ENCODE data around the gene PATJ.

The PATJ gene

DNA sequence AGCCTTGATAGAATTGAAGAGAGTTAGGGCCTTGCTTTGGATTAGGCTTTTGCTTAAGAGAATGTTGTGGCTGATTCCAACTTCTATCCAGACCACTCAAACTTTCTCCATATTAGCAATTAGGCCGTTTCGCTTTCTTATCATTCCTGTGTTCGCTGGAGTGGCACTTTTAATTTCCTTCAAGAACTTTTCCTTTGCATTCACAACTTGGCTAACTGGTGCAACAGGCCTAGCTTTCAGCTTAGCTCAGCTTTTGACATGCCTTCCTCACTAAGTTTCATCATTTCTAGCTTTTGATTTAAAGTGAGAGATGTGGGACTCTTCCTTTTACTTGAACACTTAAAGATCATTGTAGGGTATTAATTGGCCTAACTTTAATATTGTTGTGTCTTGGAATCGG, 268.7 kb downstream of the PATJ start:
- no peak for DNase-seq

DNA sequence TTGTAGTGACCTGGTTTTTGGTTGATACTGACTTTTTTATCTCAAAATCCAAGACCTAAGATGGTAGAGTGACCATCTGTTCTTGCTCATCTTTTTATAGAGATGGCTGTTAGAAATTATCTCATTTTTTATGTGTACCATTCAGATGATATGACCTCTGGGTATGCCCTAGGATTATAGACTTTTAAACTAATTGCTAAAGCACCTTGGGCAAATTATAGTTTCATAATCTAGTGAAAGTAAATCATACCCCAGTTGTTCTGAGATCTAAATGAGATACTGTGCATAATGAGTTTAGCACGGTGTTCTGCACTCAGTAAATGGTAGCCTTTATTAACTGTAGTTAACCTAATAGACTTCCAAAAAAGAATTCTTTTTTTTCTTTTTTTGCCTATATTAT, 269.8 kb downstream of the PATJ start:
- DNase-seq: no peak

DNA sequence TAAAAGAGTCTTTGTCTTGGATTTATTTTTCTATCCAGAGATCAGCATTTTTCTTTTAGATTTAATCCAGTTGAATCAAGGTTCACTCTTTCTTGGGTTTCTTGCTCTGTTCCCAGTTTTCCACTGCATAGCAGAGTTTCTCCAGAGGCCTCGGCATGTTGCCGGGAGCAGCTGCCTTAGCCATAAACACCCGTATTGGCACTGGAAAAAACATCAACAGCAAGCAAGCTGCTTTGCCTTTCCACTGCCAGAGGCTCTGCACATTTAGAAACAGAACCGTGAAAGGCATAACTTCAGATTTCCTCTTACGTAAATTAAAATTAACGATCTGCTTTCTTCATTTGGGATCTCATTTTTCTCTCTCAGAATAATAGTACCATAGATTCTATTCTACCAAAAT, 270.6 kb downstream of the PATJ start:
- no peak for DNase-seq

DNA sequence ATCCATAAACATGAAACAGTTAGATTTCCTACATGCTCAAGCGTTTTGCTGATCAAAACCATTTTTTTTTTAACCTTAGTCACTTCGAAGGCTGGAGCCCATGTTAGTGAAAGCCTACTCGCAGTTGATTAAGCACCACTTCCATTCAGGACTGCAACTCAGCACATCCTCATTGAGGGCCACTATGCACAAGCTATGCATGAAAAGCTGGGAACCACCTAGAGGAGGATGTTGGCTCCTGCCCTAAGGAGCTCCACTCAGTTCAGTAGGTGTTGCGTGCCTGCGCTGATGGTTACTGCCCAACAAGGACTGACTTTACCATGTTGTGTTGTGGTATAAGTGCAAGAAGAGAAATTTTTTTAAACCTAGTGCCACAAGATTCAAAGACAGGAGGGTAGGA, 271.0 kb downstream of the PATJ start:
- DNase-seq: no peak

DNA sequence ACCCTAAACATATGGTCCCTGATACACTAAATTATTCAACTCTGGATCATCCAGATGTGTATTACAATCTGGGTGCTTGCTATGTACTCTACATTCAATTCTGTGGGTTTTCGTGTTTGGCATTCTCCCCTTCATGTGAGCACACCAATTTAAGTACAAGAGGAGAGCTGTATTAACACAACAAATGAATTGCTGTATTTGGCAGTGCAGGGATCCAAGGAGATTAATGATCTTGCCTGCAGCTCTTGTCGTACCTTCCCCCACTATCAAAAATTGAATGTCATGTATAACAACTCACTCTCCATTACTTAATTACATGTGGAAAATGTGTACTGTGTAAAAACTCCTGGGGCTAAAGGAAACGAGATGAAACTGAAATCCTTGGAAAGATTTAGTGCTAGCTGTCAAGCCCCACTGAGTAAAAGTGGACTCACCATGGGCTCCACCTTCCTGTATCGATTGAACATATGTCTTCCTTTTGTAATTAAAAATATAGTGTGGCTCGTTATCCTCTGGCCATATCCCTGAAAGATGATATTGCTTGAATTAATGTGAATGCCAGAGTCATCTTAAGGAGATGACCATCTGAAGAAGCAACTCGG, 280.2 kb downstream of the PATJ start:
- no peak for DNase-seq

DNA sequence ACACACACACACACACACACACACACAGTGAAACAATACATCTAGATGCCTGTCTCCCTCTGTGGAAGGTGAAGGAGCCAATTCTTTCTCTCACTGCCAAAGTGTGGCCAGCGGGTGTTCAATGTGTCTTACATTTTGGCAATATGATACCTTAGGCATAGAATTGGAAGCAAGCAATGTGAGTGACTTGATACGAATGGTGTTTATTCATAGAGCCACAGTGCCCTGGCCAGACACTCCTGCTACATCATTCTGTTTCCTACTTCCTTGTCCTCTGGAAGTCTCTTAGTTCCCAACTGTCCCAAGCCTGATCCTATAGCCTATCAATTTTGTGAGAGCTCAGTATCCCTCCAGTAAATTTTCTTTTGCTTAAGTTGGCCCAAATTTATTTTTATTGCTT, 282.4 kb downstream of the PATJ start:
- no peak for DNase-seq

DNA sequence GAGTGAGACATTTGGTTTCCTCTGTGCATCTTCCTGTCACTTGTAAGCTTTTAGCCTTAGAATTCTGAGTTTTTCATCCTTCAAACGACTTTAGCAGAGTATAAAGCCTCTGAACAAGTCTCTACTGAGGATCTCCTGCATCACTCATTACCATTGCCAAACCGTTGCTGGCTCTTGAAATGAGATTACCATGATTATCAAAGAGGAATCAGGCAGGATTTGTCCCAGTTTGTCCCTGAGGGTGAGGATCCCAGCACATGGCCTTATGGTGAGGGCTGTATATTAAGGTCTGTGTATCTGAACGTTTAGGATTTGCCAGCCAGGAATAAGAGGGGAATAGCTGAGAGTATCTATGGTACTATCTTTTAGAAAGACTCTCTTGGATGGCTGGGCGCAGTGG, 282.9 kb downstream of the PATJ start:
- DNase-seq: no peak

DNA sequence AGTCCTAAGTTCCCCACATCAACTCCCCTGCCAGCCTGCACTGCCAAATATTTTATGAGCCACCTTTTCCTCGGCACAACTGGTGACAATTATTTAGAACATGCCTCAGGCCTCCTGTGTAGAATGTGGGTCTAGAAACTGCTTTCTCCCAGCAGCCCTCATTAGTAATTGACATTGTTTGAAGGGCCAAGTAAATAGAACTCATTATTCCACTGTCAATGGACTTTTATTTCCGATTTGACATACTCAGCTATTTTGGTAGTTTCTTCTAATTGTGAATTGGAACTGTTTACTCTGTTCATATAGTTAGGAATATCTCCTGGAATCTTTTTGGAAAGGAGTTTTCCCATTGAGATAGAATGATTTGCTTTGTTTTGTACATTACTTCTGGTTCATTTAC, 283.6 kb downstream of the PATJ start:
- no peak for DNase-seq

DNA sequence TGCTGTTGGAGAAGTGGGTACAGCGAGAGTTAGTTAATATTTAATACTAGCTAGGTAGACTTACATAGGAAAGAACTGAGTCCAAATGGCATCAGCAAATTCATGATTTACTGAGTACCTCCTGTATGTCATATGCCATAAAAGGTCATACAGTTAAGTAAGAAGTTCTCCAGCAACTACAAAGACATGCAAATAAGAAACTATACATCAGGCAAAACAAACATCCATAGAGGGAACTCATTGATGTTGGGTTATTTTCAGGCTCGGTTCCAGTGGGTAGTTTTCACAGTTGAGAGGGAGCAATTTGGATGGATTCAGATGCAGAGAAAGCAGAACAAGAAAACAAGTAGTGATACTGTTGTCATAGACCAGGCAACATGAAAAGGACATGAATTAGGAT, 287.4 kb downstream of the PATJ start:
- DNase-seq: no peak

DNA sequence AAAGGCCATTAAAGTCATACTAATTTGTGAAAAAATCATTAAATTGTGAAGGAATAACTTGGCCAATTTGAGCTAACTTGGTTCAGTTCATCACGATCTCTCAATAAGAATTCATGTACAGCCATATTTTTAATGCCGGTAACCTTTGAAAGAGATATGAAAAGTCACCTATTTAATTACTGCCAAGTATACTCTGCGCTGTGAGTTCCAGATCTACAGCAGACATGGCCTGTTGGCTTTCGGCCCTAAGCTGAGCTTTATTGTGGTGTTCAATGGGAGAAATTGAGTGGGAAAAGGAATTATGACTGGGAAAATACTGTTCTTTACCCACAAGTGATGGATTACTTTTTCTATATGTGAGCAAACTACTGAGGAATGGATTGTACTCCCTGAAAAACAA, 292.5 kb downstream of the PATJ start:
- DNase-seq: no peak

DNA sequence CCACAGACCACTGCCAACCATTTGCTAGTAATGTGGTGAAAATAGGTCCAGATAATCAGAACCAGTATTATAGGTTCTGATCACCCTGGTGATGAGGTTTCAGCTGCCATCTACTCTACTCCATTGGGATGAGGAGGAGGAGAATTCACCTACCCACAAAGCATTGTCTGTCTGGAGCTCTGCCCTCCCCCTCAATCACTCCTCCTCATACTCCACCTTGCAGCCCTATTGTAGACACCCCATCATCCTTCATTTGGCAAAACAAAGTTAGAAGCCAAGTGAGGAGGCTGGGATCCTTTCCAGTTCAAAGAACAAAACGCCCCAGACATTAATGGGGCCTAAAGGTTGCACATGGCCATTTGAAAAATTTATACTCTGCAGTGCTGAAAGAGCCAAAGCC, 295.0 kb downstream of the PATJ start:
- DNase-seq: no peak

DNA sequence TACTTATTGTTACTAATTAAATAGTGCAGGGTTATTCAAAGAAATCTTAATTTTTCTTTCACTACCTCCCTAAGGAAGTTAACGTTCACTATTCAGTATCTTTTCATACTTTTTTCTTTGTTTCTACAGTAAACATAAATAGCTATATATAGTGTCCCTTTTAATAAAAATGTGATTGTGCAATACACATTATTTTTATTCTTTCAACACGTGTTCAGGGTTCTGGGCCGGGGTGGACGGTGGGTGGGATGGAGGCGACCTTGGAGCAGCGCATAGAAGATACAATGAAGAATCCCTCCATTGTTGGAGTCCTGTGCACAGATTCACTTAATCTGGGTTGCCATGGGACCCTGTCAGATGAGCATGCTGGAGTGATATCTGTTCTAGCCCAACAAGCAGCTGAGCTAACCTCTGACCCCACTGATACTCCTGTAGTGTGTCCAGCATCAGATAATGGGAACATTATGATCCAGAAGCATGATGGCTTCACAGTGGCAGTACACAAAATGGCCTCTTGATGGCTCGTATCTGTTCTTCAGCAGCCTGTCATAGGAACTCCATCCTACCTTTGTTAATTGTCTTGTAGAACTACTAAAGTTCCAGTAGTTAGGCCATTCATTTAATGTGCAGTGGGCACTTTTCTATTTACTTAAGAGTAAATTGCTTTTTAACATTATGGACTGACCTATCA, 296.5 kb downstream of the PATJ start:
- no peak for DNase-seq

DNA sequence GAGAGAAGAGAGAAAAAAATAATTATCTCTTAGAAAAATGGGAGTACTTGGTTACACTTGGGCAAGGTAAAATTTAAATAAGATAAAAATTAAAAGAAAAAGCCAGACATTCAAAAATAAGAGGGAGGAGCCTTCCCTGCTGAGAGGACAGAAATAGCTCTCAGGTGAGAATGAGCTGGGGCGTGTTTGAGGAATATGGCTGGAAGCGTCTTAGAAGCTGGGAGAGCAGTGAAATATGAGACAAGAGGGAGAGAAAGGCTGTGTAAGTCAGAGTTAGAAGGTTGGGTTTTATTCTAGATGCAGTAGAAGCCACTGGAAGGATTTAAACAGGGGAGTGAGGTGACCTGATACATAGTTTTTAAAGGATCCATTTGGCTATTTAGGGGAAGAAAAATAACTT, 298.2 kb downstream of the PATJ start:
- no peak for DNase-seq

DNA sequence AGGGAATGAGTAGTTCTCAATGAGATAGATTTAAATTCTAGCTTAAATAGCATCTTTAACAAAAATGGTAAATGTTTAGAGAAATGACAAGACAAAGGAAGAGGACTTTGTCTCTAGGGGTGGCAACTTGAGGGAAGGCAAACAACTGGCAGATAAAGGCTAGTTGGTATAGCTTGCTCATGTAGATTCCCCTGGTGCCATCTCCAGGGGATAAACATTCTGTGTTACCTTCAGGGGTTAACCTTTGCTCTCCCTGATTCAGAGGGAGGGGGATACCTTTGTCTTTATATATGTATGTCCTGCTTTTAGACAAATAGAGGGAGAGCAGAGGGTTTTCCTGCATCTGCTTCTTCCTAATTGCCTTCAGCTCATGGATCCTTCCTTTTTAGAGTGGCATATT, 298.7 kb downstream of the PATJ start:
- DNase-seq: no peak

DNA sequence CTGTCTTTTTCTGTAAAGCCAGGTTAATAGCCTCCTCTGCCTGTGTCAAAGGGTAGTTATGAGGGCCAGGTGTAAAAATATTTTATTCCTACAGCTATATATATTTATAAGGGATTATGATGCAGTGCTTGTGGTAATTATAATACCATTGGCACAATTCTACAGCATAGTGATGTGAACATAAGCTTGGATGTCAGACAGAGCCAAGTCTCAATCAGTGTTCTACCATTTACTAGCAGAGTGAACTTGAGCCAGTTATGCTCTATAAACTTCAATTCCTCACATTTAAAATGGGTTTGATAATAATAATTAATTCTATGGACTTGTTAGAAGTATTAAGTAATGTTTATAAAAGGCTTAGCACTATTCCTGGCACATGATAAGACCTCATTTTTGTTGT, 300.9 kb downstream of the PATJ start:
- no peak for DNase-seq

DNA sequence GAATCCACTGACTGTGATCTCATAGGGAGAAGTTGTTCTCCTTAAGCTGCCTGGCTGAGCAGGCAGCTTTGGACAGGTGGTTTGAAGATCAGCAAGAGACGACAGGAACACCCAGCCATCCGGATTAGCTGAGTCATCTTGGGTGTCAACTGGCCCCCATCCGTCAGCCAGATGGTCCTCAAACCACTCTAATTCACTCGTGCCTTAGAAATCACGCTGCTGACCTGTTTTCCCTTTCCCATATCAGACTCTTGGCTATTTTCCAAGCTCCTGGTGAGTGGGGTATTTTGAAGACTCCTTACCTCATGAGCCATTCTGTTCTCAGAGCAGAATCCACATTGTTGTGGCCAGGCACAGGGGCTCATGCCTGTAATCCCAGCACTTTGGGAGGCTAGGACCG, 303.3 kb downstream of the PATJ start:
- DNase-seq: no peak

DNA sequence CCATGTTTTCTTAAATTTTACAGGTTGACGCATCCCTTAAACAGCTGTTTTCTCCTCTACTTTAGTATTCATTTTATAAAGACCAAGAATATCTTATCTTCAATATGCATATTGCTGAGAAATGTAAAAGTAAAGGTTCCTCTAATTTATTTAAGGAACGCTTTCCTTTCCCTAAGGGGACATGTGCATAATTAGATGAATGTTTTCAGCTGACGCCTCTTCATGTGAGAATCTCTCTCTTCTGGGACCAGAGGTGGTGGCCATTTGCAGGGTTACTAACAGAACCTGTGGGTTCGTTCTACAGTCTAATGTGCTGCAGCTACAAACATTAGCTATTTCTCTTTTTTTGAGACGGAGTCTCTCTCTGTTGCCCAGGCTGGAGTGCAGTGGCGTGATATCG, 304.6 kb downstream of the PATJ start:
- no peak for DNase-seq

DNA sequence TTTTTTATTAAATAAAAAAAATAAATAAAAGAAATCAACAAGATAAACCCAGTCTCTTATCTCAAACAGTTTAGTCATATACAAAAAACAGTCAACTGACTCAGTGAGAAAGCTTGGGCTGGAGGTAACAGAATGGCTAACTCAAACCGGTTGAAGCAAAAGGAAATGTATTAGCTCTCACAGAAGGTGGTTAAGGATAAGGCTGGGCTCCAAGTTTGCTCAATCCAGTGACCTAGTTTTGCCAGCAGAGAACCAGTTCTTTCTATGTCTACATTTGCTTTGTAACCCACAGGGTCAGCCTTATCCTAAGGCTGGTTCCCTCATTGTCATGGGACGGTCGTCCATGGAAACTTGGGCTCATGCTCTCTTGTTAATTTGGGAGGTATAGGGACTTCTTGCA, 307.9 kb downstream of the PATJ start:
- DNase-seq: no peak

DNA sequence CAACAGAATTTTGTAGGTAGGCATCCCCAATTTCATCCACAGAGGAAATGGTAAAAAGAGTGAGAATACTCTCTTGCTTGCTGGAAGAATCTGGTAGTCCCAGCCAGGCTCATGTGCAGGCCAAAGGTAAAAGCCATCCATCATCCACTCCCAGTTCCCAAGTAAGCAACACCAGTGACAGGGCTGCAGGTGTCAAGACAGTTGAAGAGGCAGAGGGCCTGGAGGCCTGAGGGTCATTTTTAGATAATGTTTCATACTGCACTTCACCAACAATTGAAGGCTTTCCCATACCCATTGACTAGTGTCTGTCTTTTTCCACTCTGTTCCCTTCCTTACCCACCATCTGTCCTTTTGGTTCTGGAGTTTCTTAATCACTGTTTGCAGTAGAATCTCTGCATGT, 310.7 kb downstream of the PATJ start:
- DNase-seq: no peak

DNA sequence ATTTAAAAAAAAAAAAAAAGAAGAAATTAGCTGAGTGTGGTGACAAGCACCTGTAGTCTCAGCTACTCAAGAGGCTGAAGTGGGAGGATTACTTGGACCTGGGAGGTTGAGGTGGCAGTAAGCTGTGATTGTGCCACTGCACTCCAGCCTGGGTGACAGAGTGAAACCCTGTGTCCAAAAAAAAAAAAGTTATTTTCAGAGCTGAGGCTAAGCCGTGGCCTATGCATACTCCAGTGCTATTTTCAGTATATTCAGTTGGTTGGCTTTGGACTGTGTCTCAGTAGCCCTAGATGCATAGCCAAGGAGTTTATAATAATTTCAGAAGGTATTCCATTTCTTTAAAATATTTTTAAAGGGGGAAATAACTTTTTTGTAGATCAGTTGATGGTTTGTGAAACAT, 311.9 kb downstream of the PATJ start:
- no peak for DNase-seq

DNA sequence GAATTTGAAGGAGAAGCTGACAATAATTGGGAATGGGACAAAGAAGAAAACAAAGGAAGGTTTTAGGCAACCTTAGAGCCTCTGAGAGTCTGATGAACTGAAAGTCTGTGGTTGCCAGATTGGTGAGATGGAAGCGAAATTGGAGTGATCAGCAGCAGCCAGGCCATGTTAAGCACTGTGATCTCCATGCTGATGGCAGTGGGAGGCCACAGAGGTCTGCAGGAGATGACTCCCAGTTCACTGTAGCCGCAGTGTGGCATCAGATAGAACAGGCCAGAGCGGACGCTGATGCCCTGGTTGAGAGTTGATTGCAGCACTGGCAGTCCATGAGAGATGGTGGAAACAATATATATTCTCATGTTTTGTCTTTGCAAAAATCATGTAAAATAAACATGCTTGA, 314.9 kb downstream of the PATJ start:
- DNase-seq: no peak

DNA sequence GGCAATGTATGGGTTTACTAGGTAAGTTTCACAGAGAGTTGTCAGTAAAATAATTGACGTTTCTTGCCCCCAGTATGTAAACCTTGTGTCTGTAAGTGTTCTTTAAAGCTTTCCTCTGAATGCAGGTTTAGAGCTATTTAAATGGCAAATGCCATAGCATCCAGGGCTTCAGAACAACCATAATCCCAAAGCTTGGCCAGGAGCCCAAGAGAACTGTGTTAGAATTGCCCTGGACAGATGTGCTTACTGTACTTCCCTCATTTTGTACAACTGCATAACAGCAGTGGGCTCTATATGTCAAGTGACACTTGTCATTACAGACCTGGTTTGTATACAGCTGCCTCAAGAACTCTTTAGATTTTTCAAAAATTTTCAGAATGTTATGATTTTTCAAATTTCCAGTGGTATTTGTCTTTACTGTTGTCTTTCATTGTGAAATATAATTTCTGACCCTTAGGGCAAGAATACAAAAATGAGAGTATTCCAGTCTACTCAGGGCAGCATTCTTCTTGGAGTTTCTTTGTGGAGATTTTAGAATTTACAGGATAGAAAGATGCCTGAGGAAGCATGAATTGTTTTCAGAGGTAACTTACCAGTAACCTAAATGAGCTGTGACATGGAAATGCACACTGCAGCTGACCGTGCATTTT, 315.5 kb downstream of the PATJ start:
- DNase-seq: no peak

DNA sequence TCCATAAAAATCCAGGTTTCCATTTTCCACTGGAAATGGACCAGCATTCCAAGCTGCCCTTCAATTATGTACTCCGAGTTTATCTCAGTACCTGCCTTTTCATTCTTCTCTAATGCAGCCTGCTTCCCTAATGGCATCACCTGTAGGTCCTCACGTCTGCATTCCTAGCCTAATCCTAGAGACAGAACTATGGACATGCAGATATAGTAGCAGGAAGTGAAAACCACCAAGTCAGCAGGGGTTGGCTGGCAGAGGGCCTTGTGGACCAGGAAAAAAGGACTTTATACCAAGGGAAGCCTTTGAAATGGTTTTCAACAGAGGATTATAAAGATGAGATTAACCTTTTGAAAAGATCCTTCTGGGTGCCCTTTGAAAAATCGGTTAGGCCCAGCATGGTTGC, 316.7 kb downstream of the PATJ start:
- DNase-seq: no peak

DNA sequence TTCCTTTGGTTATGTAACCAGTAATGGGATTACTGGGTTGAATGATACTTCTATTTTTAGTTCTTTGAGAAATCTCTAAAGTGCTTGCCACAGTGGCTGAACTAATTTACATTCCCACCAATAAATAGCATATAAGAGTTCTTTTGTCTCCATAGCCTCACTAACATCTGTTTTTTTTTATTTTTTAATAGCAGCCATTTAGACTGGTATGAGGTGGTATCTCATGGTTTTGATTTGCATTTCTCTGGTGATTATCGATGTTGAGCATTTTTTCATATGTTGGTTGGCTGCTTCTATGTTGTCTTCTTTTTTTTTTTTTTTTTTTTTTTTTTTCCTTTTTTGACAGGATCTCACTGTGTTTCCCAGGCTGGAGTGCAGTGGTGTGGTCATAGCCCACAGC, 319.8 kb downstream of the PATJ start:
- no peak for DNase-seq

DNA sequence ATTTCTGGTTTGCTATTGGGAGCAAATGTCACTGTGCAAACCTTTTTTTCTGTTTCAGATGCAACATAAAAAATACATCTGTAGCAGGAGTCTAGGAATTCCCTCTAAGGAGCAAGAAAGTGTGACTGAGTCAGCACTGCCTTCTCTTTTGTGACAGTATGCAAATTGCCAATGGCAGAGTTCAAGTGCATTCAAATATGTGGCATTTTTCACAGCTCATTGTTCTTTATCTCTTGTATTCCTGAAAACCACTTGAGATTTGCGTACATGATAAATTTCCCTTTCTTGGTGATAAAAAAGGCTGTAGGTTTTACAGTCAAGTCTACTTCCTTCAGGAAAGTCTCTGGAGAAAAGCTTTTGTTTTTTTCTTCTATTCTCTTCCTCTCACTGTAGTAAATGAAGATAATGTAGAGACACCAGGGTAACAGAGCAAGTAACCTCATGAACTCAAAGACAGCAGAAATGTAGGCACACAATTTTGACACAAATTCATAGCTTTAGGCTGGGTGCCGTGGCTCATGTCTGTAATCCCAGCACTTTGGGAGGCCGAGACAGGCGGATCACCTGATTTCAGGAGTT, 322.6 kb downstream of the PATJ start:
- DNase-seq: no peak
